Measurements from ENCODE around the gene PTCSC3.
"Not testable (repeated sequence)": the region's sequence is repeated elsewhere in the genome, so short reads cannot be mapped to it uniquely, and the experiment has no call there.

Gene PTCSC3

DNA sequence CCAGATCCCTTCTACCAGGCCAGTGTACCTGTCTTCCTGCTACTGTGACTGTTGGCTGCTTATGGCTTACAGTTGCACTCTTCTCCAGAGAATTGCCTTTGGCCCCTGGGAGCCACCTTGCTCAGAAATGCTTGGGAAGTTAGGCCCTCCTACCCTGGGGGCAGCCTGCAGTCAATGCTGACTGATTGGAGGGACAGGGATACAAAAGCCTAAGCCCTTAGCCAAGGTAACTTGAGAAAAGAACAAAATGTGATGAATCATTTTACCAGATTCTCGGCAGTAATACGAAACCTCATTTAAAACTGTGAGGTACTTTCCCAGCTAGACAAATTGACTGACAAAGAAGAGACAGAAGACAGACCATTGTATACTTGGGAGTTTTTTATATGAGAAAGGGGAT, 47.3 kb downstream of the PTCSC3 start:
- Mint-ChIP-seq H3K4me3 (no peak overlapping the region), H3K27me3 (peaks cover 12% of the 10 kb centered on the region), H3K9me3 (peaks cover 5% of the 10 kb centered on the region), H3K36me3 (no peaks in the 10 kb centered on the region), H3K4me1 (no peaks in the 10 kb centered on the region), H3K27ac (no peak overlapping the region)
- no peak for ATAC-seq

DNA sequence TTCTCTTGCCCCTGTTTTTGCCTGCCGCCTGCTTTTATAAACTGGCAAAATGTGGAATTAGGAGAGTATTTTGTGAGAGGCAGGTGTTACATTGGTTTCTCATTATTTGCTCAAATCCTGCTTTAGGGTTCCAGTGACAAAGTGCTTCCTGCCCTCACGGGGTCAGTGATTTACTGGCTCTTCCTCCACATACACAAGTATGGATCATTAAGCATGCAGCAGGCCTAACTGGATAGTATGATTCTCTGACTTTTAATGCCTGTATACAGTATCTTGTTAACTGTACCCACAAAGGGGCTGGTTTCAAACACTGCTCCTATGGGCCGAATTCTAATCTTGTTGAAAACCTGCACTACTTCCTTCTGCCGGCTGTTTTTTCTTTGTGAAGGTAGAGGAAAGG, 63.2 kb downstream of the PTCSC3 start:
- ATAC-seq: no peak
- no peak overlapping the region for H3K4me3 Mint-ChIP-seq
- no peaks in the 10 kb centered on the region for H3K4me1 Mint-ChIP-seq
- H3K36me3 Mint-ChIP-seq: no peaks in the 10 kb centered on the region
- H3K9me3 Mint-ChIP-seq: no peaks in the 10 kb centered on the region
- H3K27ac Mint-ChIP-seq: no peak overlapping the region
- no peaks in the 10 kb centered on the region for H3K27me3 Mint-ChIP-seq

DNA sequence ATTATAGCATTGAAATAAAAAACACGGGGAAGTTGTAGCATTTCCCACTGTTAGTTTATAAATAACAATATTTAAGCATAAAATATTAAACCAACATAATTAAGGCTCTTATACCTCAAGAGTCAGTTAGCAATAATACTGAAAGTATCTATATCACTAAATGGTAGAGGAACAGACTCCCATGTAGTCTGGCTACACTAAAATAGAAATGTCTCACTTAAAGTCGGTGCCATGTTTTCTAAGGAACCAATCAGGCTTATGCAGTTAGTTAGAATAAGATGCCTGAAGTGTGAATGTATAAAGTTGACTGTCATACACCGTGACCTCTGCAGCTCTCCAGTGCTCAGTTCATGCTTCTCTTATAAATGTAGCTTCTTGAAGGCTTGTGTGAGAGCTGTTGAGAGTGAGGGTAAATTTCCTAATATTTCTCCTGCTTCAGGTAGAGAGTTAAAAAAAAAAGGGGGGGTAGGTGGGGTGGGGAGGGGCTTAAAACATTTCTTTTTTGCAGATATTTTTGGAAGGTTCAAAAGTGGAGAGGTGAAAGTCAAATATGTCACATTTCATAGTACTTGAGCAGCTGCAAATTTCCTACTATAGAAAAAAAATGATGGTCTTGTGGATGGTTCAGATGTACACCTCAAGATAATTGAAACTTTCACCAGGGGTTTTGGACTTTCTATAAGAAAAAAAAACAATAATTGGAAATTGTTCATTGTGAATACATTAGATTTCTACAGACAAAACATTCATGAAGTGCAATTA, 64.5 kb downstream of the PTCSC3 start:
- H3K4me1 Mint-ChIP-seq: no peaks in the 10 kb centered on the region
- ATAC-seq: no peak
- no peaks in the 10 kb centered on the region for H3K36me3 Mint-ChIP-seq
- no peaks in the 10 kb centered on the region for H3K9me3 Mint-ChIP-seq
- no peak overlapping the region for H3K27ac Mint-ChIP-seq
- H3K4me3 Mint-ChIP-seq: no peak overlapping the region
- no peaks in the 10 kb centered on the region for H3K27me3 Mint-ChIP-seq

DNA sequence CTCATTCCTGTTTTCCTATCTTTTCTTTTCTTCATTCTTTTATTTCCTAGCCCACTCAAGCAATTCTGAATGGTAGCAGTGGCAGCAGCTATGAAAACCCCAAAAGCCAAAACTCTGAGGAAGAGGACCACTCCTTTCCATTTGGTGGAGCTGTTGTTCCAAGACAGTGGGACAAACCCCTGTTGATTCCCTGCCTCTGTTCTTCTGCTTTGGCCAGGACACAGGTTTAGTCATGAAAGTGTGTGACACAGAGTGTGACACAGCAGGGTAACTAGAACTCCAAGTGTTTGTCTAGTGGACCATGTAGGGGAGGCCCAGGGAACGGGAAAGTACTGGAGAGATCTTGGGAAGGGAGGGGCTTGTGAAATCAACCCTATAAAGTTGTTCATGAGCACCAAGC, 71.1 kb downstream of the PTCSC3 start:
- no peak overlapping the region for H3K4me3 Mint-ChIP-seq
- no peak overlapping the region for H3K27ac Mint-ChIP-seq
- no peak for ATAC-seq
- H3K27me3 Mint-ChIP-seq: no peaks in the 10 kb centered on the region
- H3K9me3 Mint-ChIP-seq: no peaks in the 10 kb centered on the region
- no peaks in the 10 kb centered on the region for H3K36me3 Mint-ChIP-seq
- no peaks in the 10 kb centered on the region for H3K4me1 Mint-ChIP-seq

DNA sequence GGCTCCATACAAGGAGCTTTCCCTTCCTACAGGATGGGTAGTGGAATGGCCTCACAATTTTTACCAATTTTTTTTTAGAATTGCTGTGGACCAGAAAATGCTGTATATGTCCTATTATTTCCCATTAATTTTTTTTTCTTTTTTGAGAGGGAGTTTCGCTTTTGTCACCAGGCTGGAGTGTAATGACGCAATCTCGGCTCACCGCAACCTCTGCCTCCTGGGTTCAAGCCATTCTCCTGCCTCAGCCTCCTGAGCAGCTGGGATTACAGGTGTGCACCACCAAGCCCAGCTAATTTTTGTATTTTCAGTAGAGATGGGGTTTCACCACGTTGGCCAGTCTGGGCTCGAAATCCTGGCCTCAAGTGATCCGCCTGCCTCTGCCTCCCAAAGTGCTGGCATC, 72.3 kb downstream of the PTCSC3 start:
- not testable (repeated sequence) for ATAC-seq, H3K4me3 Mint-ChIP-seq, H3K9me3 Mint-ChIP-seq, H3K4me1 Mint-ChIP-seq, H3K27me3 Mint-ChIP-seq, H3K27ac Mint-ChIP-seq, H3K36me3 Mint-ChIP-seq

DNA sequence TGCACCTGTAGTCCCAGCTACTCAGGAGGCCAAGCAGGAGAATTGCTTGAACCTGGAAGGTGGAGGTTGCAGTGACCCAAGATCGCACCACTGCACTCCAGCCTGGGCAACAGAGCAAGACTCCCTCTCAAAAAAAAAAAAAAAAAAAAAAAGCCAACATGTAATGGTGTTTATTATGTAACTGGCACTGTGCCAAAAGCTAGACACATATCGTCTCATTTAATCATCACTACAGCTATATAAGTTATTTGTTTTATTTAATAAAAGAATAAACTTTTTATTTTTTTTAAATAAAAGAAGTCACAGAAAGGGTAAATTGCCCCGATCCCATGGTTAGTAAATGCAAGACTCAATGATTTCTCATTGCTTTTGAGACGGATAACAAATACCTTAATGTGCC, 76.9 kb downstream of the PTCSC3 start:
- Mint-ChIP-seq H3K27me3 (peaks cover 6% of the 10 kb centered on the region), H3K4me3 (no peak overlapping the region), H3K9me3 (no peaks in the 10 kb centered on the region), H3K27ac (no peak overlapping the region), H3K36me3 (no peaks in the 10 kb centered on the region), H3K4me1 (no peaks in the 10 kb centered on the region)
- no peak for ATAC-seq

DNA sequence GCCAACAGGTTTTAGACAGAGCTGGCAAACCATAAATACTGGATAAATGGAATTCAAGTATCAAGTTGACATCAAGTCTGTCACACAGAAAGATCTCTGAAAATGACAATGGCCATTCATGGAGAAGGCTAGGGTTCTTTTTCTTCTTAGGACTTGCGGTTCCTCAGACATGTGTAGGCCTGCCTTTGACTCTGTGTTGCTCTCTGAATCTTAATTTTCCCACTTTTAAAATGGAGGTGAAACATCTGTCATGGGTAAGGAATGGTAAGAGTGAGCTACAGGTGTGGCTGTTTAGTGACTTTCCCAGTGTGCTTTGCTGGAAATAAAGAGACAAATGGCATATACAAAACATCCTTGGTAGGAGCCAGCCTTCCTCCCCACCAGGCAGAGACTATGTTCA, 79.2 kb downstream of the PTCSC3 start:
- H3K27ac Mint-ChIP-seq: no peak overlapping the region
- ATAC-seq: no peak
- H3K4me3 Mint-ChIP-seq: no peak overlapping the region
- H3K27me3 Mint-ChIP-seq: peaks cover 6% of the 10 kb centered on the region
- no peaks in the 10 kb centered on the region for H3K9me3 Mint-ChIP-seq
- H3K36me3 Mint-ChIP-seq: no peaks in the 10 kb centered on the region
- no peaks in the 10 kb centered on the region for H3K4me1 Mint-ChIP-seq

DNA sequence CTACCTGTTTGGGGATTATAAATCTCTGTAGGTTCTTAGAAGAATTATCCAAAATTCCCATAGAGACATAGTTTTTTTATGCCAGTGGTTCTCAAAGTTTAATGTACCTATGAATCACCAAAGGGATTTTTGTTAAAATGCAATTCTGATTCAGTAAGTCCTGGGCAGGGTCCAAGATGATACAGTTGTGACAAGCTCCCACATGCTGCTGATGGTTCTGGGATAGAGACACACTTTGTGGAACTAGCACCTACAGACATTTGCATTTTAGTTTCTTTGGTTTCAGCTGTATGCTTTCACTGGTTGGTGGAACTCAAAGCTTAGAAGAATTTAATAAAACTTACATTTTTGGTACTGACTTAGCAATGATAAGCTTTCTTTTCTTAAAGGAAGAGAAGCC, 80.4 kb downstream of the PTCSC3 start:
- Mint-ChIP-seq H3K4me3 (no peak overlapping the region), H3K9me3 (no peaks in the 10 kb centered on the region), H3K36me3 (no peaks in the 10 kb centered on the region), H3K4me1 (no peaks in the 10 kb centered on the region), H3K27ac (no peak overlapping the region), H3K27me3 (peaks cover 6% of the 10 kb centered on the region)
- no peak for ATAC-seq

- no peak for ATAC-seq
- no peak overlapping the region for H3K27ac Mint-ChIP-seq
- no peak overlapping the region for H3K4me3 Mint-ChIP-seq
- peaks cover 6% of the 10 kb centered on the region for H3K27me3 Mint-ChIP-seq
- H3K9me3 Mint-ChIP-seq: no peaks in the 10 kb centered on the region
- H3K36me3 Mint-ChIP-seq: no peaks in the 10 kb centered on the region
- H3K4me1 Mint-ChIP-seq: no peaks in the 10 kb centered on the region
Observed at GRCh38 chr14:36094963-36095362, 81.6 kb downstream of the PTCSC3 start.

DNA sequence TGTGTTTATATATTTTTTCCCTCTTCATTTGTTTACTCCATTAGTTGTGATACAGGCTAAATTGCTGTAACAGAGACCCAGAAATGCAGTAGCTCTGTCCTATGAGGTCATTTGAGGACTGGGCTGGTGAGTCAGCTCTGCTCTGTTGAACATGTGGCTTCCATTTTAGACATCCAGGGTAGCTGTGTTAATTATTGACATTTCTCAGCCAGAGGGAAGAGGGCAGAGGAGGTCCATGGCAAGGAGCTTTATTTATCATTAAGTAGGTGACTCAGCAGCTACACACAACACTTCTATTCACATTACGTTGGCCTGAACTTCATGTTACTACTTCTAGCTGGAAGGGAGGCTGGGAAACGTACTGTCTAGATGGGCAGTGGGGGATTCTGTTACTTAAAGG, 85.4 kb downstream of the PTCSC3 start:
- H3K4me3 Mint-ChIP-seq: no peak overlapping the region
- no peaks in the 10 kb centered on the region for H3K27me3 Mint-ChIP-seq
- H3K4me1 Mint-ChIP-seq: no peaks in the 10 kb centered on the region
- no peak for ATAC-seq
- peaks cover 3% of the 10 kb centered on the region for H3K9me3 Mint-ChIP-seq
- no peaks in the 10 kb centered on the region for H3K36me3 Mint-ChIP-seq
- no peak overlapping the region for H3K27ac Mint-ChIP-seq

- Mint-ChIP-seq H3K9me3 (peaks cover 3% of the 10 kb centered on the region), H3K27ac (no peak overlapping the region), H3K36me3 (no peaks in the 10 kb centered on the region), H3K27me3 (no peaks in the 10 kb centered on the region), H3K4me1 (no peaks in the 10 kb centered on the region), H3K4me3 (no peak overlapping the region)
- no peak for ATAC-seq
Observed at GRCh38 chr14:36087411-36087810, 89.1 kb downstream of the PTCSC3 start.

- Mint-ChIP-seq H3K27me3 (no peaks in the 10 kb centered on the region), H3K9me3 (peaks cover 3% of the 10 kb centered on the region), H3K27ac (no peak overlapping the region), H3K4me3 (no peak overlapping the region), H3K36me3 (no peaks in the 10 kb centered on the region), H3K4me1 (no peaks in the 10 kb centered on the region)
- ATAC-seq: no peak
Observed at GRCh38 chr14:36086629-36087395, 89.7 kb downstream of the PTCSC3 start.

DNA sequence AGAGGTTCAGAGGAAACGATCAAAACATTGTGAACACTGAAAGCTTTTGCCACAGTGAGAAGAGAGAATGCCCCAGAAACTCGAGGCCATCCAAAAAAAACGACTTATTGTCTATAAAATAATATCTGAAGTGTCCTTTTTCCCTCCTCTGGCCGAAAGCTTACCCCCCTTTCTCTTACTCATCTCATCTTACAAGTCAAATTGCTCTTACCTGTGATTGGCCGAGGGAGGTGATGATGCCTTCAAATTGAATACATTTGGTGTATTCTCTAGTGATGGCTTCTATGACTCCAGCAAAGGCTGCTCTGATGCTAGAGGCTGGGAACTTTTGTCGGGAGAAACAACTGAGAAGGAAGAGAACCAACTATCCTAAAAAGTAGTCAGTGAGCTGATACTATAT, 90.7 kb downstream of the PTCSC3 start:
- no peak for ATAC-seq
- H3K36me3 Mint-ChIP-seq: no peaks in the 10 kb centered on the region
- H3K4me3 Mint-ChIP-seq: no peak overlapping the region
- H3K27ac Mint-ChIP-seq: no peak overlapping the region
- H3K27me3 Mint-ChIP-seq: no peaks in the 10 kb centered on the region
- H3K4me1 Mint-ChIP-seq: no peaks in the 10 kb centered on the region
- H3K9me3 Mint-ChIP-seq: peaks cover 3% of the 10 kb centered on the region
